Measurements from ENCODE around the gene TMEM8B.
A peak's percentile ranks its signal among the peaks of the same experiment; 100 is the strongest.

Gene TMEM8B

GRCh38 chr9:35808433-35808832 is 20.6 kb upstream of the TMEM8B start:
- Histone ChIP-seq H3K4me3 (ENCODE audit: severe bottlenecking) (no peak overlapping the region), H3K36me3 (ENCODE audit: low read depth) (no peaks in the 10 kb centered on the region; the same call in 1 of the 2 replicates), H3K27me3 (ENCODE audit: insufficient read depth, poor library complexity, severe bottlenecking) (no peaks in the 10 kb centered on the region), H3K27ac (ENCODE audit: poor library complexity, severe bottlenecking) (no peak overlapping the region), H3K9me3 (ENCODE audit: severe bottlenecking) (no peaks in the 10 kb centered on the region), H3K4me1 (ENCODE audit: insufficient read depth, poor library complexity, severe bottlenecking) (no peaks in the 10 kb centered on the region)
- ATAC-seq (ENCODE audit: low read depth) = no peak
- TF ChIP-seq CTCF (IDR thresholded peaks at IDR 0.05; ENCODE audit: poor library complexity, severe bottlenecking) = no peak
- DNase-seq (ENCODE audit: low spot score) = no peak

GRCh38 chr9:35810122-35810521 is 18.9 kb upstream of the TMEM8B start:
- Histone ChIP-seq H3K36me3 (ENCODE audit: low read depth) (no peaks in the 10 kb centered on the region; the same call in 1 of the 2 replicates), H3K4me3 (ENCODE audit: severe bottlenecking) (no peak overlapping the region), H3K9me3 (ENCODE audit: severe bottlenecking) (no peaks in the 10 kb centered on the region), H3K4me1 (ENCODE audit: insufficient read depth, poor library complexity, severe bottlenecking) (no peaks in the 10 kb centered on the region), H3K27ac (ENCODE audit: poor library complexity, severe bottlenecking) (no peak overlapping the region), H3K27me3 (ENCODE audit: insufficient read depth, poor library complexity, severe bottlenecking) (no peaks in the 10 kb centered on the region)
- DNase-seq (ENCODE audit: low spot score) (peak; percentile 33), ATAC-seq (ENCODE audit: low read depth) (no peak)
- TF ChIP-seq CTCF (IDR thresholded peaks at IDR 0.05; ENCODE audit: poor library complexity, severe bottlenecking) = no peak

GRCh38 chr9:35811381-35812024 is 17.5 kb upstream of the TMEM8B start:
- peak; percentile 31 for DNase-seq (ENCODE audit: low spot score)
- Histone ChIP-seq H3K36me3 (ENCODE audit: low read depth) (no peaks in the 10 kb centered on the region; the same call in 1 of the 2 replicates), H3K4me1 (ENCODE audit: insufficient read depth, poor library complexity, severe bottlenecking) (no peaks in the 10 kb centered on the region), H3K9me3 (ENCODE audit: severe bottlenecking) (no peaks in the 10 kb centered on the region), H3K27me3 (ENCODE audit: insufficient read depth, poor library complexity, severe bottlenecking) (no peaks in the 10 kb centered on the region), H3K4me3 (ENCODE audit: severe bottlenecking) (peak overlapping the region; percentile 36), H3K27ac (ENCODE audit: poor library complexity, severe bottlenecking) (no peak overlapping the region)
- ATAC-seq (ENCODE audit: low read depth) = no peak
- no peak for TF ChIP-seq CTCF (IDR thresholded peaks at IDR 0.05; ENCODE audit: poor library complexity, severe bottlenecking)

- no peaks in the 10 kb centered on the region for H3K4me1 ChIP-seq (ENCODE audit: insufficient read depth, poor library complexity, severe bottlenecking)
- H3K27me3 ChIP-seq (ENCODE audit: insufficient read depth, poor library complexity, severe bottlenecking) = no peaks in the 10 kb centered on the region
- peak within 1 kb of the TSS; percentile 5 for H3K27ac ChIP-seq (ENCODE audit: poor library complexity, severe bottlenecking)
- H3K36me3 ChIP-seq (ENCODE audit: low read depth) = no peaks in the 10 kb centered on the region; the same call in 1 of the 2 replicates
- peak; percentile 96 for DNase-seq (ENCODE audit: low spot score)
- peak within 1 kb of the TSS; percentile 36 for H3K4me3 ChIP-seq (ENCODE audit: severe bottlenecking)
- peak; percentile 69 for ATAC-seq (ENCODE audit: low read depth)
- TF ChIP-seq CTCF (IDR thresholded peaks at IDR 0.05; ENCODE audit: poor library complexity, severe bottlenecking) = no peak
- H3K9me3 ChIP-seq (ENCODE audit: severe bottlenecking) = no peaks in the 10 kb centered on the region
These were observed 16.9 kb upstream of the TMEM8B start, which contains the start of gene SPAG8 for GRCh38 chr9:35812025-35812602. TSS of gene SPAG8 (minus strand) at chr9:35812262. CDS start at chr9:35812147, 115 bp downstream.
